NCI-H82 treated with DMSO at 0.1 percent for 48 hours (cell line): Measurements from ENCODE around the gene JARID2.

Source experiments
- DNase-seq: peaks from one replicate; lab custom pipeline; 2025; ENCODE audit not compliant: unreplicated experiment; lab: John Stamatoyannopoulos, UW

The JARID2 gene

DNA sequence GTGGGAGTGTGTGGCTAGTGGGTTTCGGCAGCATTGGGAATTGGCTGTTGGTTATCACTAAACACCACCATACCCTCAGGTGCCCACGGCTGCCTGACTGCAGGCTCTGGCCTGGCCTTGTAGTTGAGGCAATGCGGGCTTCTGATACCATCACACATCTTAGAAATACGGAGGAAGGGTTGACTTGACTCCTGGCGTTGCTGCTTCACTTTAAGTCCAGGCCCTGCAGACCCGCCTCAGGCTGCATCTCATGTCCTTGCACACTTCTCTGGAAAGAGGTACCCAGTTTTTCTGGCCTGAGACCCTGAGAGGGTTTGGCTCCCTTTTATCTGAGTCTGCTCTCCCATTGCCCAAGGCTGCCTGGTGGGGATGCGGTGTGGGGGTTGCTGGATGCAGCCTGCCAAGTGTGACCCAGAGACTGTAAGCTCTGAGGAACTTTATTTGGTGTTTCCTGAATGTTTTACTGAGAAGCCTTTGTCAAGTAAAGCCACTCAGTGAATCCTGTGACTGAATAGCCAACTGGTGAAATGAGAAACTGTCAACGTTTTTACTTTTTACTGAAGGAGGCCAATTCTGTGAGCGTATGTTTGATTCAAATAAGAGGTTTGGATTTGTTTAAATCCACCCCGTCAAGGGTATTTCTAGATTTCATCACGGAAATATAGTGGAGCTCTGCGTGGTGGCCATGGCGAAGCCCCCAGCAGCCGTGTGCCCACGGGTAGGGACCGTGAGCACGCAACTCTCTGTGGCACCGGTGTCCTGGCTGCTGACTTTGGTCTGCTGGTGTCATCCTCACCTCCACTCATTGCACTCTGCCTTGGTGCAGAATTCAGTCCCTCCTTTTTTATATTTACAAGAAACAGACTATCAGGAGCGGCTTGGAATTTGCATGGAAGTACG lies 256.8 kb downstream of the JARID2 start:
- no peak for DNase-seq

DNA sequence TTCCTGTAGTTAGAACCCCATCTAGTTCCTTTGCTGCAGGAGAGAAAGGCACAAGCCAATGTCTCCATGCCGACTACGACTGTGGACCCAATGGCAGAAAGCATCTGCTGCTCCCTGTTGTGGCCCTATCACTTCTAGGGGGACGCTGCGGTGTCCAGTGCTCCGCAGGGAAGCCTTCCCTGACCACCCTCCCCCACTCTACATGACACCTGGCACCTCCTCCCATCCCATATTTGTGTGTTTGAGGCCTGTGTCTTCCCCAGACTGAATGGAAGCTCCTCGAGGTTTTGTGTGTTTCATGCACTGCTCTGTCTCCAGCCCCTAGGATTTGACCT lies 257.4 kb downstream of the JARID2 start:
- DNase-seq, result no peak

DNA sequence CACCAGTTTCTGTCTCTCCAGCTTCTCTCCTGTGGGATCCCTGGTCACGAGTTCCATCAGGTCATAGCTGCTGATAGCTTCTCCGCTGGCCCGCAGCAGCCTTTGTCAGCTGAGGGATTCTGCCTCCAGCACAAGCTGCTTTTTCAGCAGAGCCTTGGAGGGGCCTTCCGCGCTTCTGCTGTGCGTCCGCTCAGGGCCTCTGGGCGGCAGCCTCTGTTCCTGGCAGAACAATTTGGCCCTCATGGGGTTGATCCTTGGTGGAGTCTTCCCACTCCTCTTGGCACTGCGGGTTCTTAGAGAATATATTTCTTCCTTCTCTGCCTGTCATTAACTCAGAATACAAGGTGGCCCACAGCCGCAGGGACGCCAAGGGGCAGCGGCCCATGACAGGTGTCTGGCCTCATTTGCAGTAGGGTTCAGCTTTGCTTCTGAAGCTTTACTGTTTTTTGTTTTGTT lies 258.2 kb downstream of the JARID2 start:
- no peak for DNase-seq

DNA sequence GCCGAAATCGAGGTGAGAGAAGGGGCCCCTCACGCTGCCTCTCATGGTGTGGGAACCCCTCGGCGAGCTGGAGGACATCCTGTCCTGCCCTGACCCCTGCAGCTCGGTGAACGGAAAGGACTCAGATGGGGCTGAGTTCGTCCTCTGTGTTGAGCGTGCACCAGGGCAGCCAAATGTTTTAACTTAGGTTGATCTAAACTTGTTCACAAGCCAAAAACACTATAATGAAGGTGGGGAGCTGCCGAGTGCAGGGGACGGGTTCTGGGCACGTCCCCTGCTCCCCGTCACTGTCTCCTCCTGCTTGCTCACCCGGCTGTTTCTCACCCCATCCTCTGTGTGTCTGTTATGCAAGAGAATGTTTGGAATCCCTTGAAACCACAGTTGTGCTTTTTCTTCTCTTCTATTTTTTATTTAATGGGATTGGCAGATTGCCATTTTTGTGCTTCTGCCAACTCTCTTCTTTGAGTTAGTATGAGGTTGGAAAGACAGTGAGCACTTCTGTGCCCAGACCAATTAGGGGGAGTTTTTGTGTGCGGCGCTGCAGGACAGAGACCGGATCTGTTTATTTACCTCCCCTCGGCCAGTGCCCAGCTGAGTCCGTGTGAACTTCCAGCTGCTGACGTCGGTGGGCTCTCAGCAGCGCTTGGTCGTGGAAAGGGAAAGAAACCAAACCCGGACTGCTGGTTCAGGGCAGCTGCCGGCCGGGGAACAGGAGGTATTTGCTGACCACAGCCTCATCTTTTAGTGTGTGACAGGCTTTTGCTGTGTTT lies 258.9 kb downstream of the JARID2 start:
- no peak for DNase-seq

DNA sequence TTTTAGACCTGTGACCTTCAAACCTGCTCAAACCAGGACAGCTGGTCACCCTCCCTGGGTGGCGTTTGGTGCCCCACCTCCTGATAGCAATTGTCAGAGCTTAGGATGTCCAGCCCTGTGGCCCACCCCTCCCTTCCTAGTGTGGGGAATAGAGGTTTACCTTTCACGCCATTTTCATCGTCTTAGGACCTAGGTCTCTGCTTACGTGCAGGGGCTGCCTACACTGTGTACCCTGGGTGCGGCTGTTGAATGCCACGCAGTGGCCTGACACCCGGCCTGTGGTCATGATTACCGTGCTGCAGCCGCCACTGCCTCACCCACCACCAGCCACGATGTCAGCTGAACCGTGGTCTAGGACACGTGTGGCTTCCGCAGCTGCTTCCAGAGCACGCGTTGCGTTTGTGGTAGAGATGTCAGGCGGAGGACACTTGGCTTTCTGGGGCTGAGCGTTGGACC lies 259.6 kb downstream of the JARID2 start:
- DNase-seq, result no peak

DNA sequence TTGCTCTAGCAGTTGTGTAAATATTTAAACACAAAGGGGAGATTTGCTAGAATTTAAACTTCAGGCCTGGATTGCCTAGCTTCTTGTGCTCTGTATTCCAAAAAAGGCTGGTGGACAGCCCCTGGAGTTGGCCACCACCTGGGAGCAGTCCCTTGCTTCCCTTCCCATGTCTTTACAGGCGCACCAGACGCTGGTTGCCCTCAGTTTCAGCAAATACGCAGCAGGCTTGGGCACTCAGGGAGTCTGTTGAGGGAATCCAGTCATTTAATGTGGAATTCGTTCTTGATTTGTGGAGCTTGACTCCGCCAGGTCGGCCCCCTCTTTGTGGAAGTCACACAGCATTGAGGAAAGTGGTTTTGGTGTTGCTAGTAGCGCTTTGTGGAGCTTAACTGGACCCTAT lies 260.2 kb downstream of the JARID2 start:
- DNase-seq, result no peak

DNA sequence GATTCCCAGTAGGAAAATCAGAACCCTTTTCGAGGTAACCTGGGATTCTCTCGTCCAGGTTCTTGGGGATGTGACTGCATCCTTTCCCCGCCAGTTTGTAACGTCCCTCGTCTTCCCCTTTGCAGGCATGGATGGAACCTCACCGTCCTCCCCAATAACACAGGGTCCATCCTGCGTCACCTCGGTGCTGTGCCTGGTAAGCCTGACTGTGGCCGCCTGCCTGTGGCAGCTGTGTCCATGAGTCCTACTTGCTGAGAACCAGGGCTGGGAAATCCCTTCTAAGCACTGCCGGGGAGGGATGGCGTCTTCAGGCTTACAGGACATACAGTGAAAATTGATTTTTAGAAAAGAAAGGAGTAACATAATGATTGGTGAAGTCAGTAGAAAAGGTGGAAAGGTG lies 261.4 kb downstream of the JARID2 start:
- DNase-seq, result no peak

DNA sequence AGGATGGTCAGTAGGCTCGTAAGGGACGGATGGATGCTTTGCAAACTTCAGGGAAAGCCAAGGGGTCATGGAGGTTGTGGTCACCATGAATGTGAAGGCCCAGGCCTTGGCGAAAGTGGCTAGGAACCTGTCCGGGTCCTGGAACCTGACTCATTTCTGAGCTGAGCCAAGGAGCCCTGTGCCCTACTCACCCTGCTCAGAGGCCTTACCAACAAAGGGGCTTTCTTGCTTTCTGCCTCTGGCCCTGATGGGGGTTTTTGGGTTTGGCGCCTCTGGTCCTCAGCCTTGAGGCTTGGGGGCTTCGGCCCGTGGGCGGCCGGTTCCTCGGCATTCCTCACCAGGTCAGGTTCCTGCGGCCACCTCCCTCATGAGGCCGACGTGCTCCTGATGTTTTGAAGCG lies 261.9 kb downstream of the JARID2 start:
- no peak for DNase-seq

DNA sequence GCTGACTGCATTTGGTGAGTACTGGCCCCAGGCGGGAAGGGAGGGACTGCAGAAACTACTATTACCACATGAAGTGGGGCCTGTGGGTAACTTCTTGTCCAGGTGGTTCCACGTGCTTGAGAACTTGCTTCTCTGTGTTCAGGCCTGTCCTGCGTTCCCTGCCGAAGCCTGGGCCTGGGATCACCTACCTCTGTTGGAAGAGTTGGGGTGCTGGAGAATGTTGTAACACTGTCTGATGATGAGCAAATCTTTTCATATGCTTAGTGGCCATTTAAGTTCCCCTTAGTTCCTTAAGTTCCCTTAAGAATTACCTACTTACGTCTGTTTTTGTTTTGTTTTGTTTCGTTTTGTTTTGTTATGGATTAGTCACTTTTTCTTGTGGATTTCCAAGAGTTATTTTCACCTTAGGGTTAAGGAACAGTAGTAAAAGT lies 262.6 kb downstream of the JARID2 start:
- DNase-seq, result no peak

DNA sequence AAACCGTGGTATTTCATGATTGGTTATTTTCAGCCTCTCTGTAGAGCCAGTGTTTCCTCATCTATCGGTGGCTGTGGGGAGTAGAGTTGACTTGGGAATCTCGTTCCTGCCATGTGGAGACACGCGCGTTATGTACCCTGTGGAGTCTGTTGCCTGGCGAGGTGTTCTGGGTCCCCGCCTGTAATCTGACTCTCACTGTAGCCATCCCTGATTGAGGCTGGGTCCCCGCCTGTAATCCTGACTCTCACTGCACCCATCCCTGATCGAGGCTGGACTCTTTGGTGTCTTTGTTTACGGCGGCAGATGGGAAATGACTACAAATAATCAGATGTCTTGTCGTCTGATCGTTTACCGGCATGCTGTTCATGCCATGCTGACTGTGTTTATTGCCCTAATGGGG lies 263.1 kb downstream of the JARID2 start:
- DNase-seq, result no peak

DNA sequence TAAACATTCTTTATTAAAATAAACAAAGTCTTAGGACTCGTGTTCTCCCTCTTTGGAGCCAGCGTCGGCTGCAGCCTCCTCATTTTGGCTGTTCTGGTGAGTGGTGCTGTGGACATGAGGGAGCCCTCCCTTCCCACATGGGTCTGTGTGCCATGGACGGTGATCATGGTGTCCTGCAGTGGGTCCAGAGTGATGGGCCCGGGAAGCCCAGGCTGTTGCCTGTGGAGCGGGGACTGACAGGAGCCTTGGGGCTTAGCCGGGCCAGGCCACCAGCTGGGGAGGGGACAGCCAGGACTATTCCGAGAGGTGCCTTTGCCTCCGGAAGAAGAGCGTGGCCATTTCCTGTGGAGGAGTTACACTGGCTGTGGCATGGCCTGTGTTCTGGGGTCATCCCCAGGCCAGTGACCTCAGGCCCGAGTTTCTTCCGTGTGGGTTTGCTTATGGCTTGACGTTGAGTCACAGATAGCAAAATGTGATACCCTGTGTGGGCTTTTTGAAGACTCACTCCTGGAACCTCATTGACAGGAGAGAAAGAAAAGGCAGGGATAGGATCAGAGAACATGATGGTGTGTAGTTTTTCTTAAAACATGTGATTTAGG lies 263.6 kb downstream of the JARID2 start:
- DNase-seq, result no peak

DNA sequence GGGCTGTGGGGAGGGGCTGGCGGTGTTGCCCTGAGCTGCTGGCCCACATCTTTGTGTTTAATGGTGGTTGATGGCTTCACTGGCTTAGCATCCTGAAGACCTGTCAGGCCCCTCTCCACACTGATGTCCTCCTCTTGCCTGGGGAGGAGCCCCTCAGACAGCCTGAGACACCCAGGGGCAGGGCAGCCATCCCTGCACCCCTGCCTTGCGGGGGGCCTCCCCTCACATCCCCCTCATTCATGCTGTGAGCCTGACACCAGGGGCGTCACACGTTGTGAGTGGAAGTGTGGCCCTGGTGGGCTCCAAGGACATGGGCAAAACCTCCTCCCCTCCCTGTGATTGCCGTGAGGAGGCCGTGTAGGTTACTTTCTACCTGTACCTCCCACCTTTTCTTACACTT lies 264.3 kb downstream of the JARID2 start:
- no peak for DNase-seq

DNA sequence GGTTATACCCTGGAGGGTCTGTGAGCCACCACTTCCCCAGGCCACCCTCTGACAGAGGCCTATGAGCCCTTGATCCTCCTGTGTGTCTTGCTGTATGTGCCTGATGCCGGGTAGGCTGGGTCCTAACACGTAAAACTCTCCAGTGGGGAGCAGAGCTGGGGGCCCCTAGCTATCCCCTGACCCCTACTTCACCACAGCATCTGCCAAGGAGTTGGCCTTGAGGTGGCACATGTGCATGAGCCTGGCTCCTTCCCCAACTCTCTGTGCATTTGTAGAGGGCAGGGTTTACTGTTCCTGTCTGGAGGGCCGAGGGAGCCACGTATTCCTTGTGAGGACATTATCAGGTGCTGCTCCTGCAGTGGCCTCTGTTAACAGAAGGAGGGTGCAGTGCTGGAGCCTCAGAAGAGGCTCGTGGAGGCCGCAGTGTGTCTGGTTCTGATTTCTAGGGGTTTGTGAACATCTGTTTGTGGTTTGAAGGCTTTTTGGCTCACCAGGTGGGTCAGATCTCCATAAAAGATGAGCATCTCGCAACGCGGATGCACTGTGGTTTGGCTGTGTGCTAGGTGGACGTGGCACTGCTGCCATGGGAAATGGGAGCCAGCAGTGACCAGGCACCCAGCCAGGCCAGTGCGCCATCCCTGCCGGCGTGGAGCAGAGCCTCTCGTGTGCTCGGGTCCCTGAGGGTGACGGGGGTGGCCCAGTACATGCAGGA lies 264.8 kb downstream of the JARID2 start:
- no peak for DNase-seq

DNA sequence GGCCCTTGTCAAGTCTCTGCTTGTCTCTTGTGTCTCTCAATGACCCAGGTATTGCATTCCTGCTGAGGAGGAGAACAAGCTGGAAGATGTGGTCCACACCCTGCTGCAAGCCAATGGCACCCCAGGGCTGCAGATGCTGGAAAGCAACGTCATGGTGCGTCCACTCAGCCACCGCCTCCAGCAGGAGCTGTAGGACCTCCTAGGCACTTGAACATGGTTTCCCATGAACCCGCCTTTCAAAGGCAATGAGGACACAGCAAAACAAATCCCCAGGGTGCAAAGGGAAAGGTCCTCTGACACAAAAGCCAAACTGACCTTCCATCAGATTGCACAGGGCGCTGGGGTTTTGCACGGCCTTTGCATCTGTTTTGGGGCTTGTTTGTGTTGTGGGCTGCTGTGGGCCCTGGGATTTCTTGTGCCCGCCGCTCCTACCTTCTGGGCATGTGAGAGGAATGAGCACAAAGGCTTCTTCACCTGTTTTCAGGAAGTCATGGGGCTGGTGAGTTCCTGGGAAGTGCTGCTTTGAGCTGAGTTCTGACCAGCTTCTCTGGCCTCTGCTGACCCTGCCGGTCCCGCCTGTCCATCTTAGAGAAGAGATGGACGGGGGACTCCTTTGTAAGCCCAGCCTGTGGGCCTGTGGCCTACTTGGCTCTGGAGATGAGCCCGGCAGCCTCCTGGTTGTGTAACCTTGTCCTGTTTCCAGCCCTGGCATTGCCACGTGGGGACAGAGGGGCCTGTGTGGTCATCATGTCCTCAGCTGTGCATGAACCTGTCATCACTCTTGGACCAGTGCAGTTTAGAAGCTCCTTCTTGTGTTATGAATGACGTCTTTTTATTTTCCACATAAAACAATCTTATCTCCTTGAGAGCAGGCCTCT lies 265.6 kb downstream of the JARID2 start:
- no peak for DNase-seq

DNA sequence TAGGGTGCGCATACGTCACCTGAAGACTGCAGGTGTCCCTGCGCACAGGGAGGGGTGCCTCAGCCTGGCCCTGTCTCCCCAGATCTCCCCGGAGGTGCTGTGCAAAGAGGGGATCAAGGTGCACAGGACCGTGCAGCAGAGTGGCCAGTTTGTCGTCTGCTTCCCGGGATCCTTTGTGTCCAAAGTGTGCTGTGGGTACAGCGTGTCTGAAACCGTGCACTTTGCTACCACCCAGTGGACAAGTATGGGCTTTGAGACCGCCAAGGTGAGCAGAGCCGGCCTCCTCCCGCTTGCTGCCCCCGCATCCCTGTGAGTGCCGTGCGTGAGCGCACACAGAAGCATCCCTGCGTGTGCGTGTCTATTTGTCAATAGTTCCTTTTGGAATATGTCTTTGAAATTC lies 266.3 kb downstream of the JARID2 start:
- DNase-seq, result no peak

DNA sequence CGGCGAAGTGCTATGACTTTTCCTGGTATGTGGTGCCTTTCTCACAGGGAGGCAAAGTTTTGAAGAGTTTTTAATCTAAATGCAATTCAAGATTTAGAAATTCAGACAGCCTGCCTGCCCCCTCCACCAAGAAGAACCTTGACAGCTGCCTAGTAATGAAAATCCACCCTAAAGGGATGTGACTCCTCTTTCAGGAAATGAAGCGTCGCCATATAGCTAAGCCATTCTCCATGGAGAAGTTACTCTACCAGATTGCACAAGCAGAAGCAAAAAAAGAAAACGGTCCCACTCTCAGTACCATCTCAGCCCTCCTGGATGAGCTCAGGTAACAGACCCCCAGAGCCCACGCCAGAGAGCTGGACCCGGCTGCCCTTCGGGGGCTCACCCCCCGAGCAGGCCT lies 266.9 kb downstream of the JARID2 start:
- DNase-seq, result no peak

DNA sequence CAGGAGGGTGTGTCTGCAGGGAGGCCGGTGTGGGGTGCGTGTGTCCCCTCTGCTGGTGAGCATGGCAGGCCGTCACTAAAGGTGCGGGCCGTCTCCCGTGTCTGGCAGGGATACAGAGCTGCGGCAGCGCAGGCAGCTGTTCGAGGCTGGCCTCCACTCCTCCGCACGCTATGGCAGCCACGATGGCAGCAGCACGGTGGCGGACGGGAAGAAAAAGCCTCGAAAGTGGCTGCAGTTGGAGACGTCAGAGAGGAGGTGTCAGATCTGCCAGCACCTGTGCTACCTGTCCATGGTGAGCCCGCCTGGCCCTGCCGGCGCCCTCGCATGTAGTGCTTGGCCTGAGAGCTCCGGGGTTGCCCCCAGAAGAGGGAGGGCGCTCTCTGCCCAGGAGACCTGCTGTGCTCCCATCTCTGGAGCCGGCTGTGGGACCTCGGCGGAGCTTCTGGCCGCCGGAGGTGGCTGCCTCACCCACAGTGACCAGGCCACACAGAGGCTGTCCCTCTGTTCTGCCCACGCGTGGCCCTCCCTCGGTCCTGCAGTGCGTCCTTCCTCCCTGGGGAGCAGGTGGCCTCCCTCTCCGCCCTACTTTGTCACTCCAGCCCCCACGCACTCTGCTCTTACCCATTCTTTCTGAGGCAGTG lies 267.4 kb downstream of the JARID2 start:
- no peak for DNase-seq

DNA sequence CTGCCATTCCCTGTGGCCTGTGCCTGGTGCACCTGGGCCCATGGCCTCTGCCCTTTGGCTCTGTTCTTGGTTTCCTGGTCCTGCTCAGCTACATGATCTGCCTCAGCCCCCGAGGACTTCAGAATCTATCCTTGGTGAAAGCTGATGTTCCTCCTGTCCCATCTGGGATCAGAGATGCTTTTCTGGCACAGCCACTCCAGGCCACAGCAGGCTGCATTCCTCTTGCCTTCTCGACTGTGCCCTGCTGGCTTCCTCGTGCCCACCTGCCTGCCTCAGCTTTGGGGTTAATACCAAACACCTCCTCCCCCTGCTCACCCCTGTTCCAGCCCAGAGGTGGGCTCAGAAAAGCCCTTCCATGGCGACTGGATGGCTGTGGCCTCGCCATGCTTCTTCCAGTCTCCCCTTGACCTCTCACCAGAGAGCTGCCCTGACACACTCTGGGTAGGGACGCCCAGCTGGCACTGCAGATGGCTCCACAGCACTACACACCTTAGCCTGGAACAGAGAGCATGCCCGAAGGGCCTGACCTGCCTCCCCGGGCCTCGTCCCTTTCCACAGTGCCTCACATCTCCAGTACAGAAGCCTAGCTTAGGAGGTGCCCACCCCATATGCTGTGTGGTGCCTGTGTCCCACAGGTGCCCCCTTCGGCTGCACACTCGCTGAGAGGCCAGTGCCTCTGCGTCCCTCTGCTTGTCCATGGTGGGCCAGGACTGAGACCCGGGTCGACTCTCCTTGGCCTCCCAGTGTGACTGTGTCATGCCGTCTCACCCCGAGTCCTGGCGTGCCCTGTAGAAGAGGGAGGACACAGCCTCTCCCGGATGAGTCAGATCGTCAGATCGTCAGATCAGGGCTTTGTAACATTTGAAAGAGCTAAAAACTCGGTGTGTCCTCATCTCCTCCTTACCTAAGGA lies 268.2 kb downstream of the JARID2 start:
- no peak for DNase-seq

DNA sequence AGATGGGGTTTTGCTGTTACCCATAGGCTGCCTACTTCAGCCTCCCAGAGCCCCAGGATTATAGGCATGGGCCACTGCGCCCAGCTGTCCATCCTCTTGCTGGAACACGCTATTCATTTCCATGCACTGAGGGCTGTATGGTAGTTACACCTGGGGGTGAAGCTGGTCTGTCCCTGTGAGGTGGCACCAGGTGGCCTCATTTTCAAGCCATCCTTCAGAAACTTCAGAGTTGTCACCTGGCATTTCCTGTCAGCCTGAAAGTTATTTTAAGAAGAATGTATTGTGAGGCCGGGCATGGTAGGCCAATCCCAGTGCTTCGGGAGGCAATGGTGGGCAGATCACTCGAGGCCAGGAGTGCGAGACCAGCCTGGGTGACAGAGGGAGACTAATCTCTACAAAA lies 269.4 kb downstream of the JARID2 start:
- no peak for DNase-seq
